Fibroblast of villous mesenchyme (primary cell): ENCODE data around the gene HEYL. TPM values are rescaled to one million over a fixed set of nuclear protein-coding genes. Genes with fewer than 3 reads are reported as not detected.

Experiments used
- DNase-seq: peaks from one replicate; pipeline ENCODE4 v3.0.0-alpha.2; 2010; ENCODE audit warnings: low read depth
- H3K4me3 ChIP-seq: 2 replicates; pipeline ENCODE4 v1.5.1; 2011; ENCODE audit warnings: low read depth, mild to moderate bottlenecking, low read length
- CTCF ChIP-seq: IDR thresholded peaks from 2 replicates; pipeline ENCODE4 v1.5.1; 2012; ENCODE audit warnings: low read depth, mild to moderate bottlenecking, low read length; ENCODE audit not compliant: insufficient read depth
- total RNA-seq: library from RNA; depleted of rRNA; stranded (reverse); fragments of >200 nt; gene quantifications from 2 replicates; pipeline ENCODE4 v1.2.3, GENCODE V29; 2012

Gene HEYL
- total RNA-seq, 1 donor: under 0.01 TPM

- no peak for DNase-seq
- no peak overlapping the region for H3K4me3 ChIP-seq
- no peak for TF ChIP-seq CTCF
Observed at GRCh38 chr1:39683591-39684312, 44.3 kb upstream of the HEYL start.

- H3K4me3 ChIP-seq: no peak overlapping the region
- no peak for DNase-seq
- no peak for TF ChIP-seq CTCF
Observed at GRCh38 chr1:39681999-39682398, 42.6 kb upstream of the HEYL start.

- no peak for DNase-seq
- no peak overlapping the region for H3K4me3 ChIP-seq
- no peak for TF ChIP-seq CTCF
Observed at GRCh38 chr1:39681294-39681693, 41.9 kb upstream of the HEYL start.

- H3K4me3 ChIP-seq: no peak overlapping the region
- no peak for TF ChIP-seq CTCF
- DNase-seq: no peak
Observed at GRCh38 chr1:39680751-39681150, 41.3 kb upstream of the HEYL start.

- H3K4me3 ChIP-seq: no peak overlapping the region
- no peak for DNase-seq
- no peak for TF ChIP-seq CTCF
Observed at GRCh38 chr1:39679821-39680220, 40.4 kb upstream of the HEYL start.

- no peak for DNase-seq
- no peak for TF ChIP-seq CTCF
- H3K4me3 ChIP-seq: no peak overlapping the region
Observed at GRCh38 chr1:39678889-39679288, 39.4 kb upstream of the HEYL start.

- no peak for TF ChIP-seq CTCF
Observed at GRCh38 chr1:39677645-39678044, 38.2 kb upstream of the HEYL start.

More at GRCh38 chr1:39677645-39678044, 38.2 kb upstream of the HEYL start:
- H3K4me3 ChIP-seq: no peak overlapping the region
- no peak for DNase-seq
